HCT116 (cell line): Measurements from ENCODE around the gene ZNF655.
"Not testable (repeated sequence)": the region's sequence is repeated elsewhere in the genome, so short reads cannot be mapped to it uniquely, and the experiment has no call there.

ENCODE experiments used
- ATF3 ChIP-seq: IDR thresholded peaks from 2 replicates; pipeline ENCODE4 v1.6.1; 2012
- CEBPB ChIP-seq: IDR thresholded peaks from 2 replicates; pipeline ENCODE4 v1.6.1; 2012; ENCODE audit warnings: low read depth
- EZH2 ChIP-seq: fragments of 200-600 bp; sonication (generic); IDR thresholded peaks from 2 replicates; pipeline ENCODE4 v1.6.1; 2017; ENCODE audit warnings: antibody characterized with exemption, mixed run types
- EZH2phosphoT487 ChIP-seq: fragments of 200-600 bp; IDR thresholded peaks from 2 replicates; pipeline ENCODE4 v1.6.1; 2018; ENCODE audit warnings: antibody characterized with exemption, borderline replicate concordance
- MAX ChIP-seq: IDR thresholded peaks from 2 replicates; pipeline ENCODE4 v1.6.1; 2012
- POLR2AphosphoS5 ChIP-seq: IDR thresholded peaks from 2 replicates; pipeline ENCODE4 v1.6.1; 2011; ENCODE audit warnings: mild to moderate bottlenecking, low read depth, low read length, moderate library complexity
- RAD21 ChIP-seq: IDR thresholded peaks from 2 replicates; pipeline ENCODE4 v1.6.1; 2012; ENCODE audit warnings: low read depth, mild to moderate bottlenecking
- SRF ChIP-seq: IDR thresholded peaks from 2 replicates; pipeline ENCODE4 v1.6.1; 2012; ENCODE audit warnings: low read depth
- YY1 ChIP-seq: IDR thresholded peaks from 2 replicates; pipeline ENCODE4 v1.6.1; 2011; ENCODE audit warnings: low read length, low read depth, moderate library complexity, mild to moderate bottlenecking; ENCODE audit not compliant: insufficient replicate concordance; ENCODE audit errors: extremely low read depth
- ZNF274 ChIP-seq: fragments of 200-500 bp; sonication (Bioruptor generic); IDR thresholded peaks from 2 replicates; pipeline ENCODE4 v1.6.1; 2014; ENCODE audit warnings: mild to moderate bottlenecking, low read depth, low read length, inconsistent platforms
- TF ChIP-seq, protein P1 (sequence below), 3 experiments: fragments of 200-600 bp in 1 of 3; sonication (generic) in 1 of 3; IDR thresholded peaks in 2 of 3; conservative IDR thresholded peaks in 1 of 3; 2 replicates each; pipeline ENCODE4 v1.5.1; 2012 to 2017; ENCODE audit warnings: low read depth in 2 of 3, low read length in 2 of 3, antibody characterized with exemption in 1 of 3, borderline replicate concordance in 1 of 3, control low read depth in 1 of 3, mild to moderate bottlenecking in 1 of 3, mixed read lengths in 1 of 3, mixed run types in 1 of 3, moderate library complexity in 1 of 3; ENCODE audit not compliant: insufficient read depth in 1 of 3

DNA sequence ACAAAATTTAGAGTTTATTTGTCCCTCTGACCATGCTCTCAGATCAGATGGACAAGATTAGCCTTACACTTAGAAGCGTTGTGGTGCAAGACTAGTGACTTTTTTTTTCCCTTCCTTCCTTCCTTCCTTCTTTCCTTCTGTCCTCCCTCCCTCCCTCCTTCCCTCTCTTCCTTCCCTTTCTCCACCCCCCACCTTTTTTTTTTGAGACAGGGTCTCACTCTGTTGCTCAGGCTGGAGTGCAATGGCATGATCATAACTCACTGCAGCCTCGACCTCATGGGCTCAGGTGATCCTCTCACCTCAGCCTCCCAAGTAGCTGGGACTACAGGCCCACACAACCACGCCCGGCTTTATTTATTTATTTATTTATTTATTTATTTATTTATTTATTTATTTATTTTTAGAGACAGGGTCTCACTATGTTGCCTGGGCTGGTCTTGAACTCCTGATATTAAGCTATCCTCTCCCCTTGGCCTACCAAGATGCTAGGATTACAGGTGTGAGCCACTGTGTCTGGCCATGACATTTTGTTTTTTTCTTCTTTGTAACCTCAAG is 22.4 kb downstream of the ZNF655 start:
- not testable (repeated sequence) for TF ChIP-seq EZH2, MAX, RAD21, POLR2AphosphoS5, ATF3, CEBPB, EZH2phosphoT487, SRF, YY1, ZNF274
- TF ChIP-seq, protein P1, sequence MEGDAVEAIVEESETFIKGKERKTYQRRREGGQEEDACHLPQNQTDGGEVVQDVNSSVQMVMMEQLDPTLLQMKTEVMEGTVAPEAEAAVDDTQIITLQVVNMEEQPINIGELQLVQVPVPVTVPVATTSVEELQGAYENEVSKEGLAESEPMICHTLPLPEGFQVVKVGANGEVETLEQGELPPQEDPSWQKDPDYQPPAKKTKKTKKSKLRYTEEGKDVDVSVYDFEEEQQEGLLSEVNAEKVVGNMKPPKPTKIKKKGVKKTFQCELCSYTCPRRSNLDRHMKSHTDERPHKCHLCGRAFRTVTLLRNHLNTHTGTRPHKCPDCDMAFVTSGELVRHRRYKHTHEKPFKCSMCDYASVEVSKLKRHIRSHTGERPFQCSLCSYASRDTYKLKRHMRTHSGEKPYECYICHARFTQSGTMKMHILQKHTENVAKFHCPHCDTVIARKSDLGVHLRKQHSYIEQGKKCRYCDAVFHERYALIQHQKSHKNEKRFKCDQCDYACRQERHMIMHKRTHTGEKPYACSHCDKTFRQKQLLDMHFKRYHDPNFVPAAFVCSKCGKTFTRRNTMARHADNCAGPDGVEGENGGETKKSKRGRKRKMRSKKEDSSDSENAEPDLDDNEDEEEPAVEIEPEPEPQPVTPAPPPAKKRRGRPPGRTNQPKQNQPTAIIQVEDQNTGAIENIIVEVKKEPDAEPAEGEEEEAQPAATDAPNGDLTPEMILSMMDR (IDR thresholded peaks at IDR 0.05 in 2 of 3, conservative IDR thresholded peaks at IDR 0.05 in 1 of 3; ENCODE audit: borderline replicate concordance in 1 of 3, insufficient read depth in 1 of 3, low read depth in 2 of 3, low read length in 2 of 3): not testable (repeated sequence)
